Measurements from ENCODE around the gene SPRED2. TPM values are rescaled to one million over a fixed set of nuclear protein-coding genes. Genes with fewer than 3 reads are reported as not detected.

Gene SPRED2
- total RNA-seq, 1 experiment from 2014 or later, result 33.3 TPM

- DNase-seq, result no peak
- no TSS peak for BruUV-seq (replicated peaks)
- no peak overlapping the region for H3K27ac Mint-ChIP-seq (ENCODE audit: unreplicated experiment)
- no peaks in the 10 kb centered on the region for H3K27me3 Mint-ChIP-seq (ENCODE audit: unreplicated experiment)
- CTCF ChIA-PET, result no interaction called here
- H3K36me3 Mint-ChIP-seq (ENCODE audit: insufficient read depth, unreplicated experiment), result peaks cover 4% of the 10 kb centered on the region
- no peaks in the 10 kb centered on the region for H3K9me3 Mint-ChIP-seq (ENCODE audit: low read depth, unreplicated experiment)
- intact Hi-C loops (cut with micrococcal nuclease; ENCODE audit: unreplicated experiment), result no loop called here
- H3K4me3 Mint-ChIP-seq (ENCODE audit: low read depth, unreplicated experiment), result no peak overlapping the region
- TF ChIP-seq CTCF (IDR thresholded peaks at IDR 0.05; ENCODE audit: unreplicated experiment), result no peak
- no peaks in the 10 kb centered on the region for H3K4me1 Mint-ChIP-seq (ENCODE audit: low read depth, unreplicated experiment)
These were observed 100.9 kb downstream of the SPRED2 start for GRCh38 chr2:65331336-65332025.

DNA sequence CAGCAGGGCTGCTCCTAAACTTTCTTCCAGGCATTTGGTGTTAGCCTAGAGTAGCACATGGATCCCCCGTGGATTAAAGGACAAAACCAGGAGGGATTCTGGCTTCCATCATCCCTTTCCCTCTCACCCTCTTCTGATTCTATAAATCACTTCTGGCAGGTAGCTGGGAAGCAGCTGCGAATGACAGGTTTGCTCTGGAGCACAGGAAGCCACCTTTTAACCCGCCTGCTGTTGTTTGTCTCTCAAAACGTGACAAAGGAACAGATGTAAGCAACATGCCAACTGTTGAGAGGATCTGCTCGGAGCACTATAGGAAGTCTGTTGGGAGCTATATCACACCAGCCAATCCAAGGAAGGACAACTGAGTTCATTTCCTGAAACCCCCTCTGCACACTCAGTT is 102.9 kb downstream of the SPRED2 start:
- CTCF ChIA-PET, result no interaction called here
- H3K4me1 Mint-ChIP-seq (ENCODE audit: low read depth, unreplicated experiment), result no peaks in the 10 kb centered on the region
- H3K27me3 Mint-ChIP-seq (ENCODE audit: unreplicated experiment), result no peaks in the 10 kb centered on the region
- no peak for DNase-seq
- no peaks in the 10 kb centered on the region for H3K9me3 Mint-ChIP-seq (ENCODE audit: low read depth, unreplicated experiment)
- H3K4me3 Mint-ChIP-seq (ENCODE audit: low read depth, unreplicated experiment), result no peak overlapping the region
- intact Hi-C loops (cut with micrococcal nuclease; ENCODE audit: unreplicated experiment), result no loop called here
- no peak overlapping the region for H3K27ac Mint-ChIP-seq (ENCODE audit: unreplicated experiment)
- peaks cover 4% of the 10 kb centered on the region for H3K36me3 Mint-ChIP-seq (ENCODE audit: insufficient read depth, unreplicated experiment)
- no TSS peak for BruUV-seq (replicated peaks)
- no peak for TF ChIP-seq CTCF (IDR thresholded peaks at IDR 0.05; ENCODE audit: unreplicated experiment)

GRCh38 chr2:65326276-65326675 is 106.1 kb downstream of the SPRED2 start:
- Mint-ChIP-seq H3K4me1 (ENCODE audit: low read depth, unreplicated experiment) (no peaks in the 10 kb centered on the region), H3K27ac (ENCODE audit: unreplicated experiment) (no peak overlapping the region), H3K9me3 (ENCODE audit: low read depth, unreplicated experiment) (no peaks in the 10 kb centered on the region), H3K4me3 (ENCODE audit: low read depth, unreplicated experiment) (no peak overlapping the region), H3K27me3 (ENCODE audit: unreplicated experiment) (no peaks in the 10 kb centered on the region), H3K36me3 (ENCODE audit: insufficient read depth, unreplicated experiment) (no peaks in the 10 kb centered on the region)
- intact Hi-C loops (cut with micrococcal nuclease; ENCODE audit: unreplicated experiment), result no loop called here
- DNase-seq, result no peak
- no peak for TF ChIP-seq CTCF (IDR thresholded peaks at IDR 0.05; ENCODE audit: unreplicated experiment)
- CTCF ChIA-PET, result interaction anchor here (0.5 kb wide), 1 partner anchor 226 kb away, joined by 5 read pairs; no protein-coding TSS in a partner anchor
- no TSS peak for BruUV-seq (replicated peaks)

- BruUV-seq (replicated peaks), result no TSS peak
- no peaks in the 10 kb centered on the region for H3K9me3 Mint-ChIP-seq (ENCODE audit: low read depth, unreplicated experiment)
- peaks cover 9% of the 10 kb centered on the region for H3K4me1 Mint-ChIP-seq (ENCODE audit: low read depth, unreplicated experiment)
- CTCF ChIA-PET, result interaction anchor here (0.6 kb wide), 1 partner anchor 165 kb away, joined by 5 read pairs; no protein-coding TSS in a partner anchor
- TF ChIP-seq CTCF (IDR thresholded peaks at IDR 0.05; ENCODE audit: unreplicated experiment), result no peak
- no peak overlapping the region for H3K4me3 Mint-ChIP-seq (ENCODE audit: low read depth, unreplicated experiment)
- H3K27me3 Mint-ChIP-seq (ENCODE audit: unreplicated experiment), result no peaks in the 10 kb centered on the region
- H3K36me3 Mint-ChIP-seq (ENCODE audit: insufficient read depth, unreplicated experiment), result peaks cover 4% of the 10 kb centered on the region
- intact Hi-C loops (cut with micrococcal nuclease; ENCODE audit: unreplicated experiment), result no loop called here
- no peak overlapping the region for H3K27ac Mint-ChIP-seq (ENCODE audit: unreplicated experiment)
- DNase-seq, result no peak
These were observed 107.3 kb downstream of the SPRED2 start for GRCh38 chr2:65325066-65325465.
